Endothelial cell of umbilical vein (primary cell): ENCODE data around the gene SF3B1. TPM values are rescaled to one million over a fixed set of nuclear protein-coding genes. Genes with fewer than 3 reads are reported as not detected.

Experiments
- BruUV-seq: library from RNA; stranded (reverse); fragments of 400-500 nt; replicated peaks from 2 replicates; lab custom pipeline; 2021; lab: Mats Ljungman, UMichigan
- CTCF ChIA-PET: fragments of 300-600, 350-600 bp; sonication (Branson Sonifier 250); formaldehyde crosslinking; loops from one replicate; lab custom pipeline; 2021; ENCODE audit warnings: antibody characterized with exemption, inconsistent platforms; lab: Charles Lee
- POLR2A ChIA-PET: fragments of 300-600, 350-600 bp; sonication (Branson Sonifier 250); formaldehyde crosslinking; loops from one replicate; lab custom pipeline; 2021; ENCODE audit warnings: antibody characterized with exemption, inconsistent platforms; lab: Charles Lee
- DNase-seq: peaks from one replicate; pipeline ENCODE4 v3.0.0-alpha.2; 2011; ENCODE audit warnings: low read depth, low spot score
- FAIRE-seq: peaks from 2 replicates; lab custom pipeline; 2011; peaks lifted over from hg19 to GRCh38; lab: Jason Lieb, UNC
- H2AFZ ChIP-seq: 2 replicates; pipeline ENCODE4 v1.6.0; 2012; ENCODE audit warnings: low read depth, low read length, control low read depth, inconsistent platforms
- H3K27ac ChIP-seq: 2 replicates; pipeline ENCODE4 v1.5.1; 2011; ENCODE audit warnings: low read depth, mild to moderate bottlenecking, control low read depth, low read length, moderate library complexity; ENCODE audit not compliant: insufficient read depth
- H3K27me3 ChIP-seq, 2 experiments: 2 replicates each; pipeline versions ENCODE4 v1.6.0 to v1.6.1; 2011; ENCODE audit warnings: low read length in 2 of 2, mixed read lengths in 1 of 2; ENCODE audit not compliant: control insufficient read depth in 2 of 2, insufficient read depth in 2 of 2
- H3K36me3 ChIP-seq, 2 experiments: 2 replicates in 1 of 2; 3 replicates in 1 of 2; pipeline ENCODE4 v1.5.1; 2011; ENCODE audit warnings: low read length in 2 of 2, mild to moderate bottlenecking in 1 of 2, moderate library complexity in 1 of 2; ENCODE audit not compliant: control insufficient read depth in 2 of 2, insufficient read depth in 2 of 2; ENCODE audit errors: extremely low read depth in 1 of 2
- H3K4me1 ChIP-seq: 3 replicates; pipeline ENCODE4 v1.5.1; 2011; ENCODE audit warnings: mild to moderate bottlenecking, low read length; ENCODE audit not compliant: control insufficient read depth, insufficient read depth; ENCODE audit errors: extremely low read depth
- H3K4me2 ChIP-seq: 2 replicates; pipeline ENCODE4 v1.6.1; 2011; ENCODE audit warnings: low read length, control low read depth, mixed read lengths; ENCODE audit not compliant: insufficient read depth
- H3K4me3 ChIP-seq, 3 experiments: fragments of 200-600 bp in 1 of 3; sonication (generic), shearing (Covaris generic) in 1 of 3; replicated peaks in 1 of 3; 2 replicates each; pipeline ENCODE4 v1.5.1; 2011 to 2016; ENCODE audit warnings: control low read depth in 3 of 3, low read length in 3 of 3, mild to moderate bottlenecking in 2 of 3, inconsistent platforms in 1 of 3, low read depth in 1 of 3, moderate library complexity in 1 of 3; ENCODE audit not compliant: insufficient read depth in 1 of 3
- H3K79me2 ChIP-seq: 2 replicates; pipeline ENCODE4 v1.6.0; 2012; ENCODE audit warnings: low read length, inconsistent platforms; ENCODE audit not compliant: control insufficient read depth, insufficient read depth
- H3K9ac ChIP-seq: replicated peaks from 2 replicates; pipeline ENCODE3; 2011; ENCODE audit warnings: low read length, control low read depth; ENCODE audit not compliant: insufficient read depth; ENCODE audit errors: extremely low read depth
- H3K9me1 ChIP-seq: replicated peaks from 3 replicates; pipeline ENCODE4 v1.6.0; 2011; ENCODE audit warnings: mild to moderate bottlenecking, low read length; ENCODE audit not compliant: control insufficient read depth, insufficient read depth; ENCODE audit errors: extremely low read depth
- H3K9me3 ChIP-seq: replicated peaks from 2 replicates; pipeline ENCODE4 v1.5.1; 2012; ENCODE audit warnings: low read length, inconsistent platforms; ENCODE audit not compliant: control insufficient read depth, insufficient read depth
- H4K20me1 ChIP-seq: replicated peaks from 2 replicates; pipeline ENCODE3; 2011; ENCODE audit warnings: mild to moderate bottlenecking, low read length; ENCODE audit not compliant: control insufficient read depth, insufficient read depth; ENCODE audit errors: extremely low read depth
- EZH2 ChIP-seq: IDR thresholded peaks from 2 replicates; pipeline ENCODE4 v1.6.1; 2012; ENCODE audit warnings: borderline replicate concordance, low read depth, mild to moderate bottlenecking, moderate library complexity, low read length, inconsistent platforms; ENCODE audit not compliant: severe bottlenecking
- FOS ChIP-seq: IDR thresholded peaks from 2 replicates; pipeline ENCODE4 v1.6.1; 2011; ENCODE audit warnings: mild to moderate bottlenecking, low read length, moderate library complexity, borderline replicate concordance; ENCODE audit not compliant: insufficient read depth
- GATA2 ChIP-seq: IDR thresholded peaks from 2 replicates; pipeline ENCODE4 v1.7.0; 2011; ENCODE audit warnings: low read depth, mild to moderate bottlenecking, moderate library complexity, mixed read lengths, low read length; ENCODE audit not compliant: insufficient read length, insufficient read depth
- JUN ChIP-seq: IDR thresholded peaks from 2 replicates; pipeline ENCODE4 v1.6.1; 2011; ENCODE audit warnings: borderline replicate concordance, low read depth; ENCODE audit not compliant: insufficient read length, insufficient read depth
- MAX ChIP-seq: IDR thresholded peaks from 2 replicates; pipeline ENCODE4 v1.6.1; 2011; ENCODE audit not compliant: insufficient read depth, insufficient read length
- MYC ChIP-seq: IDR thresholded peaks from one replicate; pipeline ENCODE4 v1.6.1; 2011; ENCODE audit warnings: mild to moderate bottlenecking, low read depth, low read length
- POLR2A ChIP-seq: IDR thresholded peaks from 2 replicates; pipeline ENCODE4 v1.6.1; 2012; ENCODE audit warnings: low read depth, mild to moderate bottlenecking, control low read depth, low read length
- POLR2AphosphoS5 ChIP-seq: IDR thresholded peaks from 2 replicates; pipeline ENCODE4 v1.6.1; 2012; ENCODE audit warnings: low read depth, mild to moderate bottlenecking, control low read depth, low read length, moderate library complexity; ENCODE audit not compliant: insufficient read depth
- dilution Hi-C: fragments of 300-500 bp; cut with MboI; formaldehyde crosslinking; loops from one replicate; pipeline ENCODE4 v1.15.0; 2019; ENCODE audit warnings: low sequenced_read_pairs; ENCODE audit not compliant: extremely low pct_ligation_motif_present
- intact Hi-C: fragments of 100-400 bp; cut with micrococcal nuclease; formaldehyde crosslinking; loops from one replicate; pipeline ENCODE4 v1.10.0; 2022
- polyA plus RNA-seq, 4 experiments: library from polyadenylated mRNA; depleted of rRNA in 3 of 4; stranded (reverse) in 3 of 4; unstranded in 1 of 4; fragments of >200 nt; gene quantifications; 2 replicates each; pipeline versions ENCODE4 v1.2.1 to v1.2.3, GENCODE V29; 2011 to 2012; ENCODE audit warnings: missing spikeins in 1 of 4
- total RNA-seq: library from RNA; stranded (reverse); gene quantifications from 2 replicates; pipeline ENCODE4 v1.2.3, GENCODE V29; 2021
- TF ChIP-seq, protein P1 (sequence below), 2 donors: IDR thresholded peaks; 1 replicate in 1 of 2; 2 replicates in 1 of 2; pipeline ENCODE4 v1.5.1; 2011; ENCODE audit warnings: low read length in 2 of 2, mild to moderate bottlenecking in 2 of 2, moderate library complexity in 2 of 2, control low read depth in 1 of 2, inconsistent platforms in 1 of 2, low read depth in 1 of 2; ENCODE audit not compliant: insufficient read depth in 1 of 2; ENCODE audit errors: extremely low read depth in 1 of 2

The SF3B1 gene
- total and polyA plus RNA-seq, 2 donors (not counting 3 experiments of a cell fraction or from before 2014, with no cell fraction given): 234 to 321 TPM

DNA sequence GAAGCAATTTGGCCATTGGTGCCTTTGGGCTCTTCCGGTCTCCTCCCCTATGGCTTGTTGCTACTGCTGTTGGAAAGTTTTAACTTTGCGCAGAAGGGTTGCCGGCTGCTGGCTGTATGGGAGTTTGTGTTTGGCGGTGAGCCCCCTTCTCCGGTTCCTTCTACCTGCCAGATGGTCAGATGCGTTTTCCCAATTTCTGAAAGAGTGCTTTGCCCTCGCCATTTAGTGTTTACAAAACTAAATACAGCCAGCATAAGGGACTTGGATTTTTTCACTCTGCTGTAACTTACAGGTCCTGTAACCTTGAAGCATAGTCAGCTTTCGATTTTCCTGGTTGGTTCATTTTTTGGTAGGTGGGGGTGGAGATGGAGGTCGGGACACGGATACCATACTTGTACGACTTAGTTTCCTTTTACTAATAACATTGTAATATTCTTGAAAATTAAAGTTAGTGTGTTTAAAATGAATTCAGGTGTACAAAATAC lies 19.1 kb upstream of the SF3B1 start:
- Histone ChIP-seq H3K79me2 (peaks cover 47% of the 10 kb centered on the region), H3K4me1 (peaks cover 14% of the 10 kb centered on the region), H3K9me3 (no peaks in the 10 kb centered on the region), H4K20me1 (peaks cover 2% of the 10 kb centered on the region), H3K4me3 (peak overlapping the region; percentile 61 to 95 (median 68)), H3K27me3 (no peaks in the 10 kb centered on the region), H3K9me1 (no peaks in the 10 kb centered on the region), H3K27ac (peak overlapping the region; percentile 98), H3K36me3 (no peaks in the 10 kb centered on the region), H3K4me2 (peak overlapping the region; percentile 98), H3K9ac (peak overlapping the region; percentile 99), H2AFZ (no peak overlapping the region)
- ChIA-PET CTCF (interaction anchor here (1.9 kb wide), 1 partner anchor 18 kb away, joined by 15 read pairs; the partner anchor contains the start of gene SF3B1), POLR2A (interaction anchor here (1.2 kb wide), 1 partner anchor 62 kb away, joined by 4 read pairs; the partner anchor contains the start of gene MOB4)
- DNase-seq (peak; percentile 90), FAIRE-seq (no peak)
- TF ChIP-seq, protein P1, sequence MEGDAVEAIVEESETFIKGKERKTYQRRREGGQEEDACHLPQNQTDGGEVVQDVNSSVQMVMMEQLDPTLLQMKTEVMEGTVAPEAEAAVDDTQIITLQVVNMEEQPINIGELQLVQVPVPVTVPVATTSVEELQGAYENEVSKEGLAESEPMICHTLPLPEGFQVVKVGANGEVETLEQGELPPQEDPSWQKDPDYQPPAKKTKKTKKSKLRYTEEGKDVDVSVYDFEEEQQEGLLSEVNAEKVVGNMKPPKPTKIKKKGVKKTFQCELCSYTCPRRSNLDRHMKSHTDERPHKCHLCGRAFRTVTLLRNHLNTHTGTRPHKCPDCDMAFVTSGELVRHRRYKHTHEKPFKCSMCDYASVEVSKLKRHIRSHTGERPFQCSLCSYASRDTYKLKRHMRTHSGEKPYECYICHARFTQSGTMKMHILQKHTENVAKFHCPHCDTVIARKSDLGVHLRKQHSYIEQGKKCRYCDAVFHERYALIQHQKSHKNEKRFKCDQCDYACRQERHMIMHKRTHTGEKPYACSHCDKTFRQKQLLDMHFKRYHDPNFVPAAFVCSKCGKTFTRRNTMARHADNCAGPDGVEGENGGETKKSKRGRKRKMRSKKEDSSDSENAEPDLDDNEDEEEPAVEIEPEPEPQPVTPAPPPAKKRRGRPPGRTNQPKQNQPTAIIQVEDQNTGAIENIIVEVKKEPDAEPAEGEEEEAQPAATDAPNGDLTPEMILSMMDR (IDR thresholded peaks at IDR 0.05; ENCODE audit: extremely low read depth in 1 of 2, insufficient read depth in 1 of 2, low read depth in 1 of 2, low read length in 2 of 2): no peak
- no peak for TF ChIP-seq FOS
- no peak for TF ChIP-seq GATA2
- TF ChIP-seq JUN: no peak
- TF ChIP-seq MYC: no peak
- TF ChIP-seq POLR2A: no peak
- TF ChIP-seq EZH2: no peak
- TF ChIP-seq MAX: no peak
- no peak for TF ChIP-seq POLR2AphosphoS5
- intact Hi-C loops: loop anchor here (1.0 kb wide), 4 partner anchors 19 to 251 kb away; partner anchors contain the start of genes HSPE1, MARS2 and SF3B1
- BruUV-seq: no TSS peak
- dilution Hi-C loops: no loop called here
